ENCODE results near the gene EZR. TPM values are rescaled to one million over a fixed set of nuclear protein-coding genes. Genes with fewer than 3 reads are reported as not detected.

EZR gene
- total RNA-seq, 1 donor from 2014 or later, result 21.4 TPM

GRCh38 chr6:158777510-158777909 is 41.7 kb downstream of the EZR start:
- Histone ChIP-seq H3K9me3 (ENCODE audit: control insufficient read depth in 3 of 3, low read length in 3 of 3) (no peaks in the 10 kb centered on the region), H3K27ac (ENCODE audit: low read depth, low read length) (no peak overlapping the region), H3K4me3 (ENCODE audit: low read length in 3 of 3) (no peak overlapping the region), H3K4me1 (ENCODE audit: control insufficient read depth in 3 of 3, insufficient read depth in 3 of 3, low read length in 3 of 3) (peaks cover 0 to 2% (median 0%) of the 10 kb centered on the region in 3 donors), H3K36me3 (ENCODE audit: control insufficient read depth in 3 of 3, insufficient read depth in 3 of 3, low read length in 3 of 3) (peaks cover 14 to 18% (median 14%) of the 10 kb centered on the region in 3 donors), H3K9ac (ENCODE audit: low read depth in 1 of 3, low read length in 3 of 3) (no peak overlapping the region), H3K27me3 (ENCODE audit: control insufficient read depth in 3 of 3, insufficient read depth in 3 of 3, low read length in 3 of 3) (no peaks in the 10 kb centered on the region)

GRCh38 chr6:158776737-158777136 is 42.4 kb downstream of the EZR start:
- Histone ChIP-seq H3K4me1 (ENCODE audit: control insufficient read depth in 3 of 3, insufficient read depth in 3 of 3, low read length in 3 of 3) (peaks cover 0 to under 1% (median 0%) of the 10 kb centered on the region in 3 donors), H3K27me3 (ENCODE audit: control insufficient read depth in 3 of 3, insufficient read depth in 3 of 3, low read length in 3 of 3) (no peaks in the 10 kb centered on the region), H3K36me3 (ENCODE audit: control insufficient read depth in 3 of 3, insufficient read depth in 3 of 3, low read length in 3 of 3) (peaks cover 13 to 23% (median 13%) of the 10 kb centered on the region in 3 donors), H3K4me3 (ENCODE audit: low read length in 3 of 3) (no peak overlapping the region), H3K9me3 (ENCODE audit: control insufficient read depth in 3 of 3, low read length in 3 of 3) (no peaks in the 10 kb centered on the region), H3K9ac (ENCODE audit: low read depth in 1 of 3, low read length in 3 of 3) (no peak overlapping the region), H3K27ac (ENCODE audit: low read depth, low read length) (no peak overlapping the region)

GRCh38 chr6:158775832-158776231 is 43.3 kb downstream of the EZR start:
- H3K27ac ChIP-seq (ENCODE audit: low read depth, low read length), result no peak overlapping the region
- H3K27me3 ChIP-seq (ENCODE audit: control insufficient read depth in 3 of 3, insufficient read depth in 3 of 3, low read length in 3 of 3), result no peaks in the 10 kb centered on the region
- no peaks in the 10 kb centered on the region for H3K4me1 ChIP-seq (ENCODE audit: control insufficient read depth in 3 of 3, insufficient read depth in 3 of 3, low read length in 3 of 3)
- no peak overlapping the region for H3K9ac ChIP-seq (ENCODE audit: low read depth in 1 of 3, low read length in 3 of 3)
- H3K9me3 ChIP-seq (ENCODE audit: control insufficient read depth in 3 of 3, low read length in 3 of 3), result no peaks in the 10 kb centered on the region
- H3K36me3 ChIP-seq (ENCODE audit: control insufficient read depth in 3 of 3, insufficient read depth in 3 of 3, low read length in 3 of 3), result peaks cover 14 to 29% (median 14%) of the 10 kb centered on the region in 3 donors
- H3K4me3 ChIP-seq (ENCODE audit: low read length in 3 of 3), result no peak overlapping the region

- Histone ChIP-seq H3K9me3 (ENCODE audit: control insufficient read depth in 3 of 3, low read length in 3 of 3) (no peaks in the 10 kb centered on the region), H3K9ac (ENCODE audit: low read depth in 1 of 3, low read length in 3 of 3) (no peak overlapping the region), H3K27me3 (ENCODE audit: control insufficient read depth in 3 of 3, insufficient read depth in 3 of 3, low read length in 3 of 3) (no peaks in the 10 kb centered on the region), H3K4me1 (ENCODE audit: control insufficient read depth in 3 of 3, insufficient read depth in 3 of 3, low read length in 3 of 3) (no peaks in the 10 kb centered on the region), H3K27ac (ENCODE audit: low read depth, low read length) (no peak overlapping the region), H3K36me3 (ENCODE audit: control insufficient read depth in 3 of 3, insufficient read depth in 3 of 3, low read length in 3 of 3) (peaks cover 22 to 32% (median 23%) of the 10 kb centered on the region in 3 donors), H3K4me3 (ENCODE audit: low read length in 3 of 3) (no peak overlapping the region)
Measured at GRCh38 chr6:158774717-158775449, 44.3 kb downstream of the EZR start.

GRCh38 chr6:158773581-158774449 is 45.4 kb downstream of the EZR start:
- H3K9me3 ChIP-seq (ENCODE audit: control insufficient read depth in 3 of 3, low read length in 3 of 3), result no peaks in the 10 kb centered on the region
- no peak overlapping the region for H3K27ac ChIP-seq (ENCODE audit: low read depth, low read length)
- no peak overlapping the region for H3K4me3 ChIP-seq (ENCODE audit: low read length in 3 of 3)
- no peaks in the 10 kb centered on the region for H3K27me3 ChIP-seq (ENCODE audit: control insufficient read depth in 3 of 3, insufficient read depth in 3 of 3, low read length in 3 of 3)
- no peaks in the 10 kb centered on the region for H3K4me1 ChIP-seq (ENCODE audit: control insufficient read depth in 3 of 3, insufficient read depth in 3 of 3, low read length in 3 of 3)
- peaks cover 32 to 41% (median 33%) of the 10 kb centered on the region in 3 donors for H3K36me3 ChIP-seq (ENCODE audit: control insufficient read depth in 3 of 3, insufficient read depth in 3 of 3, low read length in 3 of 3)
- H3K9ac ChIP-seq (ENCODE audit: low read depth in 1 of 3, low read length in 3 of 3), result no peak overlapping the region

- Histone ChIP-seq H3K4me3 (ENCODE audit: low read length in 3 of 3) (no peak overlapping the region), H3K9me3 (ENCODE audit: control insufficient read depth in 3 of 3, low read length in 3 of 3) (no peaks in the 10 kb centered on the region), H3K36me3 (ENCODE audit: control insufficient read depth in 3 of 3, insufficient read depth in 3 of 3, low read length in 3 of 3) (peaks cover 41 to 49% (median 42%) of the 10 kb centered on the region in 3 donors), H3K27me3 (ENCODE audit: control insufficient read depth in 3 of 3, insufficient read depth in 3 of 3, low read length in 3 of 3) (no peaks in the 10 kb centered on the region), H3K4me1 (ENCODE audit: control insufficient read depth in 3 of 3, insufficient read depth in 3 of 3, low read length in 3 of 3) (no peaks in the 10 kb centered on the region), H3K9ac (ENCODE audit: low read depth in 1 of 3, low read length in 3 of 3) (no peak overlapping the region), H3K27ac (ENCODE audit: low read depth, low read length) (no peak overlapping the region)
Measured at GRCh38 chr6:158772851-158773371, 46.3 kb downstream of the EZR start.

- H3K36me3 ChIP-seq (ENCODE audit: control insufficient read depth in 3 of 3, insufficient read depth in 3 of 3, low read length in 3 of 3), result peaks cover 45 to 53% (median 49%) of the 10 kb centered on the region in 3 donors
- H3K4me1 ChIP-seq (ENCODE audit: control insufficient read depth in 3 of 3, insufficient read depth in 3 of 3, low read length in 3 of 3), result no peaks in the 10 kb centered on the region
Measured at GRCh38 chr6:158772172-158772571, 47.0 kb downstream of the EZR start.

GRCh38 chr6:158771399-158772152 is 47.6 kb downstream of the EZR start:
- H3K27ac ChIP-seq (ENCODE audit: low read depth, low read length), result no peak overlapping the region
- peaks cover 49 to 55% (median 54%) of the 10 kb centered on the region in 3 donors for H3K36me3 ChIP-seq (ENCODE audit: control insufficient read depth in 3 of 3, insufficient read depth in 3 of 3, low read length in 3 of 3)
- H3K4me3 ChIP-seq (ENCODE audit: low read length in 3 of 3), result no peak overlapping the region
- no peak overlapping the region for H3K9ac ChIP-seq (ENCODE audit: low read depth in 1 of 3, low read length in 3 of 3)
- H3K4me1 ChIP-seq (ENCODE audit: control insufficient read depth in 3 of 3, insufficient read depth in 3 of 3, low read length in 3 of 3), result no peaks in the 10 kb centered on the region
- H3K9me3 ChIP-seq (ENCODE audit: control insufficient read depth in 3 of 3, low read length in 3 of 3), result no peaks in the 10 kb centered on the region
- H3K27me3 ChIP-seq (ENCODE audit: control insufficient read depth in 3 of 3, insufficient read depth in 3 of 3, low read length in 3 of 3), result no peaks in the 10 kb centered on the region

More at GRCh38 chr6:158772172-158772571, 47.0 kb downstream of the EZR start:
- Histone ChIP-seq H3K27ac (ENCODE audit: low read depth, low read length) (no peak overlapping the region), H3K9me3 (ENCODE audit: control insufficient read depth in 3 of 3, low read length in 3 of 3) (no peaks in the 10 kb centered on the region), H3K27me3 (ENCODE audit: control insufficient read depth in 3 of 3, insufficient read depth in 3 of 3, low read length in 3 of 3) (no peaks in the 10 kb centered on the region), H3K9ac (ENCODE audit: low read depth in 1 of 3, low read length in 3 of 3) (no peak overlapping the region), H3K4me3 (ENCODE audit: low read length in 3 of 3) (no peak overlapping the region)

GRCh38 chr6:158770533-158771330 is 48.4 kb downstream of the EZR start:
- Histone ChIP-seq H3K9ac (ENCODE audit: low read depth in 1 of 3, low read length in 3 of 3) (no peak overlapping the region), H3K9me3 (ENCODE audit: control insufficient read depth in 3 of 3, low read length in 3 of 3) (no peaks in the 10 kb centered on the region), H3K27ac (ENCODE audit: low read depth, low read length) (no peak overlapping the region), H3K4me3 (ENCODE audit: low read length in 3 of 3) (no peak overlapping the region), H3K27me3 (ENCODE audit: control insufficient read depth in 3 of 3, insufficient read depth in 3 of 3, low read length in 3 of 3) (no peaks in the 10 kb centered on the region), H3K4me1 (ENCODE audit: control insufficient read depth in 3 of 3, insufficient read depth in 3 of 3, low read length in 3 of 3) (no peaks in the 10 kb centered on the region), H3K36me3 (ENCODE audit: control insufficient read depth in 3 of 3, insufficient read depth in 3 of 3, low read length in 3 of 3) (peaks cover 46 to 62% (median 51%) of the 10 kb centered on the region in 3 donors)

Data from skeletal muscle tissue (tissue), 4 donors.